GM21717 (cell line): Measurements from ENCODE around the gene NELL2.
"Not testable (repeated sequence)": the region's sequence is repeated elsewhere in the genome, so short reads cannot be mapped to it uniquely, and the experiment has no call there.

ENCODE experiments used
- ATAC-seq: cut with Tn5 transposase; IDR thresholded peaks from one replicate; pipeline ENCODE4 v1.9.1; 2021; ENCODE audit warnings: mild to moderate bottlenecking, moderate library complexity; ENCODE audit not compliant: unreplicated experiment

NELL2 gene

GRCh38 chr12:44875954-44876543 is at the start of gene NELL2:
TSS of gene NELL2 (minus strand) at chr12:44876315. CDS start at chr12:44875869, 446 bp downstream.
- peak; percentile 75 for ATAC-seq

- ATAC-seq: no peak
Measured at GRCh38 chr12:44921736-44922135, 45.6 kb upstream of the NELL2 start.

- no peak for ATAC-seq
Measured at GRCh38 chr12:44917141-44917540, 41.0 kb upstream of the NELL2 start.

- ATAC-seq: no peak
Measured at GRCh38 chr12:44915958-44916357, 39.8 kb upstream of the NELL2 start.

GRCh38 chr12:44904321-44904720 is 28.2 kb upstream of the NELL2 start:
- no peak for ATAC-seq

- ATAC-seq: not testable (repeated sequence)
Measured at GRCh38 chr12:44898108-44898507, 22.0 kb upstream of the NELL2 start.

GRCh38 chr12:44889926-44890325 is 13.8 kb upstream of the NELL2 start:
- ATAC-seq: no peak

GRCh38 chr12:44889162-44889561 is 13.0 kb upstream of the NELL2 start:
- ATAC-seq: no peak

GRCh38 chr12:44885902-44886301 is 9.8 kb upstream of the NELL2 start:
- no peak for ATAC-seq

GRCh38 chr12:44881197-44881596 is 5.1 kb upstream of the NELL2 start:
- no peak for ATAC-seq

GRCh38 chr12:44876544-44877410 is 662 bp upstream of the NELL2 start:
- ATAC-seq: peak; percentile 46

GRCh38 chr12:44875417-44875953 is 630 bp downstream of the NELL2 start:
- ATAC-seq: no peak

- ATAC-seq: no peak
Measured at GRCh38 chr12:44874981-44875416, 1.1 kb downstream of the NELL2 start.

GRCh38 chr12:44873898-44874297 is 2.2 kb downstream of the NELL2 start:
- no peak for ATAC-seq

GRCh38 chr12:44869503-44869902 is 6.6 kb downstream of the NELL2 start:
- no peak for ATAC-seq

GRCh38 chr12:44863867-44864266 is 12.2 kb downstream of the NELL2 start:
- no peak for ATAC-seq

GRCh38 chr12:44859998-44860689 is 16.0 kb downstream of the NELL2 start:
- no peak for ATAC-seq

GRCh38 chr12:44858226-44858855 is 17.8 kb downstream of the NELL2 start:
- ATAC-seq: no peak

GRCh38 chr12:44852483-44852882 is 23.6 kb downstream of the NELL2 start:
- ATAC-seq: no peak

- no peak for ATAC-seq
Measured at GRCh38 chr12:44851586-44851985, 24.5 kb downstream of the NELL2 start.

- ATAC-seq: peak; percentile 33
Measured at GRCh38 chr12:44848703-44849085, 27.4 kb downstream of the NELL2 start.
